Epithelial cell of proximal tubule (primary cell): ENCODE results near the gene ANK3. TPM values are rescaled to one million over a fixed set of nuclear protein-coding genes. Genes with fewer than 3 reads are reported as not detected.

Source experiments
- DNase-seq: peaks from one replicate; pipeline ENCODE4 v3.0.0-alpha.2; 2011; ENCODE audit warnings: low read depth
- H3K4me3 ChIP-seq: 2 replicates; pipeline ENCODE4 v1.5.1; 2011; ENCODE audit warnings: low read depth, mild to moderate bottlenecking, low read length
- total RNA-seq: library from RNA; depleted of rRNA; stranded (reverse); fragments of >200 nt; gene quantifications from 2 replicates; pipeline ENCODE4 v1.2.3, GENCODE V29; 2015
- TF ChIP-seq, protein P1 (sequence below): conservative IDR thresholded peaks from 2 replicates; pipeline ENCODE4 v1.5.1; 2012; ENCODE audit warnings: low read depth, mild to moderate bottlenecking, low read length

Gene ANK3
- total RNA-seq, 1 donor from 2014 or later, result 6.6 TPM

DNA sequence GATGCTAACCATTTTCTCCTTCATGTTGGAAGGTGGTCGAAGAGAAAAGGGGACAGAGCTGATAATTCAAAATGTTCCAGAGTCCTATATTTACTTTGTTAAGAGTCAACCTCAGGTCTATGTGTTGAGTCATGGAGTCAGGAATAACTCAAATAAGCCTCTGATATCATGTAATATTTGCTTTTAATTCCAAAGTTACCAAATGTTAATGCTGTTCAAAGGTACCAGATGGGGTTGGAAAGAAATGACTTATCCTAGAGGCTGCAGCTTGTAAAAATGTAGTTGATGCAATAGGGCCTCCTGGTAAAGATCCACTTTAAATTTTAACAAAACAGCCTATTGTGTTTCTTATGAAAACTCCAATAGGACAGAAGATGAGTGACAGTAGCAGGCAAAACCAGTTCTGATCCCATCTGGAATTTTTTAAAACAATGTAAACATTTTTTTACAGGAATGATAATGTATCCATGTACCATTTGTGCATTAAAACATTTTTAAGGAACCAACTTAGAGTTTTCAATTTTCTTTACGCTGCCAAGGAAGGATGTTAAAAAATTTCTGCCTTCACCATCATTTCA, 218.2 kb downstream of the ANK3 start:
- TF ChIP-seq, protein P1, sequence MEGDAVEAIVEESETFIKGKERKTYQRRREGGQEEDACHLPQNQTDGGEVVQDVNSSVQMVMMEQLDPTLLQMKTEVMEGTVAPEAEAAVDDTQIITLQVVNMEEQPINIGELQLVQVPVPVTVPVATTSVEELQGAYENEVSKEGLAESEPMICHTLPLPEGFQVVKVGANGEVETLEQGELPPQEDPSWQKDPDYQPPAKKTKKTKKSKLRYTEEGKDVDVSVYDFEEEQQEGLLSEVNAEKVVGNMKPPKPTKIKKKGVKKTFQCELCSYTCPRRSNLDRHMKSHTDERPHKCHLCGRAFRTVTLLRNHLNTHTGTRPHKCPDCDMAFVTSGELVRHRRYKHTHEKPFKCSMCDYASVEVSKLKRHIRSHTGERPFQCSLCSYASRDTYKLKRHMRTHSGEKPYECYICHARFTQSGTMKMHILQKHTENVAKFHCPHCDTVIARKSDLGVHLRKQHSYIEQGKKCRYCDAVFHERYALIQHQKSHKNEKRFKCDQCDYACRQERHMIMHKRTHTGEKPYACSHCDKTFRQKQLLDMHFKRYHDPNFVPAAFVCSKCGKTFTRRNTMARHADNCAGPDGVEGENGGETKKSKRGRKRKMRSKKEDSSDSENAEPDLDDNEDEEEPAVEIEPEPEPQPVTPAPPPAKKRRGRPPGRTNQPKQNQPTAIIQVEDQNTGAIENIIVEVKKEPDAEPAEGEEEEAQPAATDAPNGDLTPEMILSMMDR, result no peak
- no peak overlapping the region for H3K4me3 ChIP-seq
- DNase-seq, result no peak

DNA sequence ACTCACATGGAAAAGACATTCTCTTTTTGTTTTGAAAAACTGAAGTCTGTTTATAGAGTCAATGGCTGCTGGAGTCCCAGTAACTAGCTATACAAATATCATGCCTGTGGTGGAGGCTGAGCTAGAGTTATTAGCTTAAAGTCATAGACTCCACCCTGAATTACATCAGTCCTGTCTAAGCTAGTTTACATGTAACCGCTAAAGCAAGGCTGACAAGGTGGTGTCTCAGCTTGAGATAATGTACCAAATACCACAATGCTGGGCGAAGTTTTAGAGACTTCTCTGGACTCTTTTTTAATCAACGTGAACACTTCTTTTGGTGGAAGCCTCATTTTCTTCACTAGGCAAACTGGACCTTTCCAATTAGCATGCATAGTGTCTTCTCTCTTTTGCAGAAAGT, 219.4 kb downstream of the ANK3 start:
- DNase-seq, result no peak
- H3K4me3 ChIP-seq, result no peak overlapping the region
- TF ChIP-seq, protein P1, result no peak

DNA sequence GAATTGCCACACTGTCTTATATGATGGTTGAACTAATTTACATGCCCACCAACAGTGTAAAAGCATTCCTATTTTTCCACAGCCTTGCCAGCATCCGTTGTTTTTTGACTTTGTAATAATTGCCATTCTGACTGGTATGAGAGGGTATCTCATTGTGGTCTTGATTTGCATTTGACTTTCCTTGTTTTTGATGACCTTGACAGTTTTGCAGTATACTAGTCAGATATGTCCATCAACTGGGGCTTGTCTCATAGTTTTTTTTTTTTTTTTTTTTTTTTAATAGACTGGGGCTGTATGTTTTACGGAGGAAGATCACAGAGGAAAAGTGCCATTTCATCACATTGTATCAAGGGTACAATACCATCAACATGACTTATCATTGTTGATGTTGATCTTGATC, 220.6 kb downstream of the ANK3 start:
- TF ChIP-seq, protein P1, result no peak
- DNase-seq, result no peak
- H3K4me3 ChIP-seq, result no peak overlapping the region

DNA sequence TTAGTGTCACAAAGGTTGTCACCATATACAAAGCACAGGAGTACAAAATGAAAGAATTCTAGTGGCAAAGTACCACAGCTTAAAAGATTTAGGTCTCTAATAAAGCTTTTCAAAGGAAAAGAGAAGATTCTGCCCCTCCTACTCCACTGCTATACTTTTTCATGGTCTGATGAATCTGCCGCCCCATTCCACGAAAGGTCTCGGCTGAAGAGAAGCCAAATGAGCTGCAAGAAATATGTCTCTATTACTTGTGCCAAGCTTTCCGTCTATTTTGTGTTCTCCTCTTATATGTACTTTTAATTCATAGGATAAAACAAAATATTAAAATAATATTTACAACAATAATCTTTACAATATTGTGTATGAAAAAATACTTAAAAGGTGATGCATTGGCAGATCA, 222.6 kb downstream of the ANK3 start:
- no peak overlapping the region for H3K4me3 ChIP-seq
- no peak for DNase-seq
- TF ChIP-seq, protein P1, result no peak

DNA sequence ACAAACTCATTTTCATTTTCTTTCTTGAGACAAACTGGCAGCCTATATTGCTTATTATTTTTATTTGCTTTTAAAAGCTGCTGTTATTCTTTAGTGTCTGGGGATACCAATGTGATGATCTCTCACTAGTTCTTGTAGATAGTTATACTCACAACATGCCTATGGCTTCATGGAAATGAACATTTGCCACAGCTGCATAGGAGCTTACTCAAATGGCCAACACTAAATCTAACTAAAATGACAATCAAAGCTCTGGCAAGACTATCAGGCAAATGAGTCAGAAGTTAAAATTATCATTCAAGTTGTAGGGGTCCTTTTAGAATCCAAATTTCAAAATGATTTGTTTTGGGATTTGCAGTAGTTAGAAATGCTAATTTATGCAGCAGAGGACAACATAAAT, 225.9 kb downstream of the ANK3 start:
- DNase-seq, result no peak
- TF ChIP-seq, protein P1, result no peak
- no peak overlapping the region for H3K4me3 ChIP-seq

DNA sequence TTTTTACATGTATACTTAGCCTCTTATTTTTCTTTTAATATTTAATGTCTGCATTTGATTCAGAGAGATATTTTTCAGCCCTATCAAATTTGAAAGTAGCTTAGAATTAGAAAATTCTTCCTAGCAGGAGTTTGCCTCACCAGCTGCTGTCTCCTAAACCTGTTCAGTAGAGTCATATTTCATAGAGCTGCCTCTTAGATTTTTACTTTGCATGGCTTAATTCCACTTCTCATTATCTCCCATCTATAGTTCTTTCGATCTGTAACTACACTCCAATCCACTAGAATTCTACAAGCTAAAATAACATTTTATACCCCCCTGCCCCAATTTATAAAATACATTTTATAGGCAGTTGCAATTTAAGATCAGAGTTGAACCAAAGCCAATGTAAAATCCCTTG, 227.0 kb downstream of the ANK3 start:
- no peak overlapping the region for H3K4me3 ChIP-seq
- TF ChIP-seq, protein P1, result no peak
- DNase-seq, result no peak

DNA sequence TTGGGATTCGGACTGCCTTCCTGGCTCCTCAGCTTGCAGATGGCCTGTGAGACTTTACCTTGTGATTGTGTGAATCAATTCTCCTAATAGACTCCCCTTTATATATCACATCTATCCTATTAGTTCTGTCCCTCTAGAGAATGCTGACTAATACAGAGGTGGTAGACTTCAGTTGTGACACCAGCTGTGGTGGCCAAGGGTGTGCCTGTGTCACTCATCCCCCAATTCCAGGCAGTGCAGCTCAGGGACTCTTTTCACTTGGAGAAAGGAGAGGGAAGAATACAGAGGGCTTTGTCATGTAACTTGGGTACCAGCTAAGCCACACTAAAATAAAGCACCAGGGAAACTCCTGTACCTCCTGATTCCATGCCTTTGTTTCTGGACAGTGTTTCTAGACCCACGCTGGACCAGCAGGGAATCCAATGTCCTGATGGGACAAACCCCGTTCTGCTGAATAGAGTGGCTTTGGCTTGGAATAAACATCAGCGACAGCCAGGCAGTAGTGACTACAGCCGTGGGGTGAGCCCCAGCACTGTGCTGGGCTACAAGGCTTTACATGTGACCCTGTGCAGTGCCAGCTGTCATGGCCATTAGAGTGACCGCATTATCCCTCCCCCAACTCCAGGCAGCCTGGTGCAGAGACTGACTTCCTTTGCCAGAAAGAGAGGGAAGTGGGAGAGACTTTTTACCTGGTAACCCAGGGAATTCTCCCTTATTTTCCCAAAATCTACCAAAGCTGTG, 233.6 kb downstream of the ANK3 start:
- no peak overlapping the region for H3K4me3 ChIP-seq
- DNase-seq, result no peak
- TF ChIP-seq, protein P1, result no peak
